Stimulated activated CD4-positive, alpha-beta T cell treated with anti-CD3 and anti-CD28 coated beads, Interleukin-4, amount 100 ng/mL, for 1 hour (primary cell): ENCODE data around the gene LDHB.
"Not testable (repeated sequence)": the region's sequence is repeated elsewhere in the genome, so short reads cannot be mapped to it uniquely, and the experiment has no call there.

ENCODE experiments used
- DNase-seq: peaks from one replicate; pipeline ENCODE4 v3.0.0-alpha.2; 2020

The LDHB gene

DNA sequence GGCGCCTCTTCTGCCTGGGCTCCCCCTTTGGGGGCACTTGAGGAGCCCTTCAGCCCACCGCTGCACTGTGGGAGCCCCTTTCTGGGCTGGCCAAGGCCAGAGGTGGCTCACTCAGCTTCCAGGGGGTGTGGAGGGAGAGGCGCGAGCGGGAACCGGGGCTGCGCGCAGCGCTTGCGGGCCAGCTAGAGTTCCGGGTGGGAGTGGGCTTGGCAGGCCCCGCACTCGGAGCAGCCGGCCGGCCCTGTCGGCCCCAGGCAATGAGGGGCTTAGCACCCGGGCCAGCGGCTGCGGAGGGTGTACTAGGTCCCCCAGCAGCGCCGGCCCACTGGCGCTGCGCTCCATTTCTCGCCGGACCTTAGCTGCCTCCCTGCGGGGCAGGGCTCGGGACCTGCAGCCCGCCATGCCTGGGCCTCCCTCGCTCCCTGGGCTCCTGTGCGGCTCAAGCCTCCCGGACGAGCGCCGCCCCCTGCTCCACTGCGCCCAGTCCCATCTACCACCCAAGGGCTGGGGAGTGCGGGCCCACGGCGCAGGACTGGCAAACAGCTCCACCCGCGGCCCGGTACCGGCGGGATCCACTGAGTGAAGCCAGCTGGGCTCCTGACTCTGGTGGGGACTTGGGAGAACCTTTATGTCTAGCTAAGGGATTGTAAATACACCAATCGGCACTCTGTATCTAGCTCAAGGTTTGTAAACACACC, 3.9 kb upstream of the LDHB start:
- DNase-seq: not testable (repeated sequence)

DNA sequence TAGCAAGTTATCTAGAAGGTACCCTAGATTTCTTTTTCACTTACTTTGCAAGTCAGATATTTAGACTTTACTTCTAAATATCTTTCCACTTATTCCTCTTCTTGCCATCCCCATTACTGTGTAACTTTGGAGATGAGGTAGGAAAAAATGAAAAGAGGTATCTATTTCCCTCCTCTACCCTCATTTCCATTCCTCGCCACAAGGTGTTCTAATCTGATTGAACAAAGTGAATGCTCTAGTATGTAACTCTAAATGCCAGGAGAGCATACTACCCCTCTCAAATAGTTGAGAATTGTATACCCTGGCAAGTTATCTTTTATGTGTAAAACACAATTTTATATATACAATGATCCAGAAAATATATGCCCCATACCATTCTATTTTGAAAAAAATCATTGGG, 1.7 kb upstream of the LDHB start:
- no peak for DNase-seq

DNA sequence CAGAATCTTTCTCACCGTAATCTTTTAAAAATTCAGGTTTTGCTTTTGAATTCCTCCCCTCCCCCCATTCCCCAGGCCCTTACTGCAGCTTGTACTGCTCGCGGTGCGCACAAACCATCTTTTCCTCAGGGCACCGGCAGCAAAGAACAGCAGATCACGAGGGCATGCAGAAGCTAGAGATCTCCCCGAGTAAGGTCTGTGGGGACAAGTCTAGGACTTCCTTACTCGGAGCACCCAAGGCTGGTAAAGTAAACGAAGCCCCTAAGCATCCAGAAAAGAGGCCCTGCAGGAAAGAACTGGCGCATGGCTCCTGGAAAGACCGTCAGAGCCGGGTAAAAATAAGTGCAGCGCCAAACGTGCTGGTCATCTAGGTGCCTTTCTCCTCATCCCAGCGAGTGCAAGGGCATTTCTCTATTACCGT, 727 bp downstream of the LDHB start:
- DNase-seq: peak; percentile 44

DNA sequence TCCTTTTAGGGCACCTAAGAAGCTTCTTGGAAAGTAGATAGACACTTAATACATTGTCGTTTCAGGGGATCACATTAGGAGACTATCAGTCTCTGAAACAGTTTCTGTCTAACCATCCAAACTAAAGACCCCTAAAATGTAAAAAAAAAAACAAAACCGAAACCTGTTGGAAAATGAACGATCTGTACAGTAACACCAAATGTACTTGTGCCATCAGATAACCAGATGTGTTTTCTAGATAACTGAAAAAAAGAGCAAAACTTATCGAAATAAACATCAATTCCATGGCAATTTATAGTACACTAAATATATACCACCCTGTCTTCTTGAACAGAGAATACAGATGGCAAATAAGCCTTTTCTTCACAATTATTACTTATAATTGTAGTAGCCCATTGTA, 2.1 kb downstream of the LDHB start:
- no peak for DNase-seq

DNA sequence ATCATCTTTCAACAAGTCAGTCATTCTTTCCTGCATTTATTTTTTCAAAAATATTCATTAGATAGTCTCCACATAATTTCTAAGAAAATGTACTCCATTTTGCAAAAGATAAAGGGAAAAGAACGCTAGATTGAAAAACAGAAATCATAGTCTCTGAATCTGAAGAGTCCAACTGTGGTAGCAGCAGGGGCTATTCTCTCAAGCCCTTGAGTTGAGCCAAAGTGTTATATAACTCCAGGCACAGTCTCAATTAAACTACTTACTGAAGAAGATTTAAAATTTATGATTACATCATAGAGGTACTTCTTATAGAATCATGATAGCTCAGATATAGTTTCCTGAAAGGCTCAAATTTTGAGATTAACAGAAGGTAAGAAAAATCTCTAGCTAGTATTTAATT, 5.8 kb downstream of the LDHB start:
- no peak for DNase-seq

DNA sequence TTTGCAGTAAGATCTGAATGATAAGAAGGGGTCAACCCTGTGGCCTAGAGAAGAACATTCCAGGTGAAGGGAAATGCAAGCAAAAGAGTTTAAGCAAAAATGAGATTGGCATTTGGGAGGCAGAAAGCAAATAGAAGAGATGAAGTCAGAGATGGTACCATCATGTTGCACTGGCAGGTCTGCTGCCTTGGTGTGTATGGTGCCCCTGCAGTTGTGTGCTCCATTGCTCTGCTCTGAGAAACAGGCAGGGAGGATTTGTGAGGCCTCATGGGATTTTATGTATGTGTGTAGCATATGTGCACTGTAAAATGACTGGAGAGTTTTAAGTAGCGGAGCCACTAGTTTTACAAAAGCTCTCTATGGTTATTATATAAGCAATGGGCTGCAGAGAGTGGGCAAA, 6.6 kb downstream of the LDHB start:
- DNase-seq: no peak

DNA sequence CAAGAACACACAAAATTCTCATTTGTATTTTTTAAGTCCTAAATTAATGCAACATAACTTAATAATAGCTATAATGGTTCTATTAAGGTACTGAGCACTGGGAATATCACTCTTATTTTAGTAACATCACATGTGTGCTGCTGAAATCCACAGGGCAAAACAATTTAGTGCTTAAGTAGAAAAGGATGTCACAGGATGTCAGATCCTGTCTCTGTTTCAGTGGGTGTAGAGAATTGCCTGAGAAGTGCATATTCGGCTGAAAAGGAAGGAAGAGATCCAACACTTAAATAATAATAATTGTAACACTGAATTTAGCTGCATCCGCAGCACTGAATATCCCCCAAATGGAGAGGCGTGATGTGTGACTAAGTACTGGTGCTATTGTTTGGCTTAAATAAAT, 8.6 kb downstream of the LDHB start:
- no peak for DNase-seq

DNA sequence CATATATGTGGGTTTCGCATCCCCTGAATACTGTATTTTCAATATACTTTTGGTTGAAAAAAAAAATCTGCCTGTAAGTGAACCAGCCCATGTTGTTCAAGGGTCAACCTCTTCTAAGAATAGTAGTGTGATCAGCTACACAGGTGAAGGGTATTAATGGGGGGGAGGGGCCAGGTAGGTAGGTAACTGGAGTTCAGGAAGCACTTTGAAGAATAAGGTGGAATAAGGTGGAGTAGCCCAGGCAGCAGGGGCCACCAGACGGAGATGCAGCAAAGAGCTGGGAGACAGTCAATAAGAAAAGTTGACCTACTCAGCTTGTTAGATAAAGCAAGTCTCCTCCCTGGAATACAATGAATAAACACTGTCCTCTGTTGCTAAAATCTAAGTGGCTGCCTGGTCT, 9.3 kb downstream of the LDHB start:
- DNase-seq: no peak

DNA sequence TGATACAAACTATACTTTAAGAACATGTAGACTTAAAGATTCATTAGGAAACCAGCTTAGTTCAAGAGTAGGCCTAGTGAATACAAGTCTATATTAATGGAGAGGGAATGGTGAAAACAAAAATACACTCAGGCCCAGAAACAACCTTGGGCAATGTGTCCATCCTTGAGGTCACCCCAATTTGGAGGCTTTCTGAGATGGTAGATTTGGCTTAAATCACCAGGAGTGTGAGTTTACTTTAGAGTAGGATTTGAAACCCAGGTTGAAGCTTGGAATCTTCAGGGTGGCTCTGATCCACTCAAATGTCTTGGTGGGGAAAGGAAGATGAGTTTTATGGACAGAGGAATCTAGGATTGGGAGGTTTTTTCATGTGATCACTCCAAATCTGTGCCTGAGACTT, 10.5 kb downstream of the LDHB start:
- no peak for DNase-seq

DNA sequence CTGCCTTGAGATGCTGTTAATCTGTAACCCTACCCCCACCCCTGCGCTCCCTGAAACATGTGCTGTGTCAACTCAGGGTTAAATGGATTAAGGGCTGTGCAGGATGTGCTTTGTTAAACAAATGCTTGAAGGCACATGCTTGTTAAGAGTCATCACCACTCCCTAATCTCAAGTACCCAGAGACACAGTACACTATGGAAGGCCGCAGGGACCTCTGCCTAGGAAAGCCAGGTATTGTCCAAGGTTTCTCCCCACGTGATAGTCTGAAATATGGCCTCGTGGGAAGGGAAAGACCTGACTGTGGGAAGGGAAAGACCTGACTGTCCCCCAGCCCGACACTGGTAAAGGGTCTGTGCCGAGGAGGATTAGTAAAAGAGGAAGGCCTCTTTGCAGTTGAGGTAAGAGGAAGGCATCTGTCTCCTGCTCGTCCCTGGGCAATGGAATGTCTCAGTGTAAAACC, 12.6 kb downstream of the LDHB start:
- DNase-seq: not testable (repeated sequence)

DNA sequence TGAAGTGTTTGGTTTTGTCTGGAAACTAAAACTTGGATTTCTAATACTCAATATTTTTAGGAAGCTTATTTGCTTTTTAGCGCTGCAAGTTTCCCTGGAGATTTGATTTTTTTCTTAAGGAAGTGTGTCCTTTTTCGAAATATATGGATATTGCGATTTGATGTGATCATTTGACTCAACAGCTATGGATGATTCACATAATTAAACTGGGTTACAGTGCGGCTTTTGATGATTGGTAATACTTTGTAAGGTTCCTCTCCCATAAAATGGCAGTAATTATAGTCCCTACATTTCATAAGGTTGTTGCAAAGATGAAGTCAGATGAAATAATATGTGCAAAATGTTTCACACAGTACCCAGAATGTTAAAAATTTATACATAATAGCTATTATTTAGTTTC, 13.1 kb downstream of the LDHB start:
- DNase-seq: no peak

DNA sequence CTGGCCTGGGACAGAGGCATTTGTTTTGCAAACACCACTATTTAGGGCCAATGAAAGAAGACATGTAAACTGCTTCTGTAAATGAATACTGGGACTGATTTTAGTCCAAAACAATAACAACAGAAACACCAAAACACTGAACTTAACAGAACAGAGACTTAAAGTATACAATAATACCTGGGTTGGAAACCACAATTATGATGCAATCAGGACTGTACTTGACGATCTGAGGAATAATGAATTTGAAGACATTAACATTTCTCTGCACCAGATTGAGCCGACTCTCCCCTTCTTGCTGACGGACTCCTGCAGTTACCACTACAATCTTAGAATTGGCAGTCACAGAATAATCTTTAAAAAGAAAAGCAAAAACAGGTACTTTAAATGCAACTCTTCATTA, 13.9 kb downstream of the LDHB start:
- DNase-seq: no peak

DNA sequence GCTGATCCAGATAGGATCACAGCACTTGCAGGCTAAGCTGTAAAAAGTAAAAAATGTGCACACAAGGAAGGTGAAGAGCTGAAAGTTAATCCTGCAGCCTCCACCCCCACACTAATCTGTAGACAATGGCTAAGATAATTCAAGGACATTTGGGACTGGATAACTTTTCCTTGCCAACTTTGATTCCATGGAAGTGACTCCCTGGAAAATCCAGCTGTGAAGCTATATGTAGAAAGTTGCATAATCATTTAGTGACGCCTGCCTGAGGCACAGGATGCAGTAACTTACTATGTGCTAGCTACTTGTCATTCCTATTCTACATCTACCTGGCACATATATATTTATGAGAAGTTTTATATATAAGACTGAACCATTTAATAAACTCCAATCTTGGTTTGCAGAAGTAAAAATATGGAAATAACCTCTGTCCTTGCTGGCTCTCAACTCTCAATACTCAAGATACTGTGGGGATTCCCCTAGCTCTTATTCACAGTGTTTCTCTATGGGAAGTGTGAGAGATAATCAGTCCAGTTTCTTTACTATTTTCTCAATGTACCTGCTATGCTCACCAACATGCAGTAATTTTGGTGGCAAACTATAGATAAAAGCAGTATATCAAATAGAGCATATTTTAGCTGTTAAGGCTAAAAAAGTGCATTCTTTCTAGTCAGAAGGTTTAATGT, 14.8 kb downstream of the LDHB start:
- DNase-seq: no peak

DNA sequence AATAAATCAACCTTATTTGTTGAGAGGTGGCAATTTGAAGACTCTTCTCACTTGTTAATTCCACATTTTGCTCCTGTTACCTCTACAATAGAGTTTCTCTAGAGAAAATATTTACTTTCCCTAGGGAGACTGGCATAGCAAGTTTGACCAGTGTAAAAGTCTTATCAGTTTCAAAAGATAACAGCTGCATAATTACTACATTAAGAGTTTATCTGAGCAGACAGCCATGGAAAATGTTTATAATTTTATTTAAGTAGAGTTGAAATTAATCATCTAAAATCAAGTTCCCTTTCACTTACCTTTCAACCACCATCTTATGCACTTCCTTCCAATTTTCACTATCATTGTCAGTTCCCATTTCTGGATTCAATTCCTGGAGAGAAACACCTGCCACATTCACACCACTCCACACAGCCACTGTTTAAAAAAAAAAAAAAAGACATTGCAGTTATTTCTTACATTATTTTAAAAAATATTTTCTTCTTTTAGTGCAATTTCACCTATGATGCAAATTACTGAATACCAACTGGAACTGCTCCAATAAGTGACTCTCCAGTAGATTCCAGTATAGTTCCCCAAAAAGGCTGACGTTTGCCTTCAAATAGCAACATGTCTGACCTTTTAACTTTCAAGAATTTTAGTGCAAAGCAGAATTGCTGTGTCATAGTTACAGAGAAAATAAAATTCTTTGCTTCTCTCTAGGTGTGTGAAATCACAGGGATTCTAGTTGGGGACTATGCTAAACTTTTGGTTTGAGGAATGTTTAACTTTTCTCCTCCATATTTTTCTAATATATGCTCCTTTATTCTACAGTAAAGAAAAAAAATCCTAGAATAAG, 19.4 kb downstream of the LDHB start:
- no peak for DNase-seq

DNA sequence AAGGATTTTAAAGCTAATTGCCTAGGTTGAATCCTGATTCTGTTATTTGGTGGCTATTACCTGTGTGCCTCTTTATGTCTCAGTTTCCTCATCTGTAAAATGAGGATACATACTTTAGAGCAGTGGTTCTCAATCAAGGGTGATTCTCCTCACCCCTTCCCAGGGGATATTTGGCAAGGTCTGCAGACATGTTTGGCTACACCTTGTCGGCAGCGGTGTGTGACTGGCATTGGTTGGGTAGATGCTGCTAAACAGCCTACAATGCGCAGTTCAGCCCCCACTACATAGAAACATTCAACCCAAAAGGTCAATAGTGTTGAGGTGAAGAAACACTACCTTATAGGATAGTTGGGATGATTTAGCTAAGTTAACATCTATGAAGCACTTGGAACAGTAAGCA, 23.4 kb downstream of the LDHB start:
- no peak for DNase-seq

DNA sequence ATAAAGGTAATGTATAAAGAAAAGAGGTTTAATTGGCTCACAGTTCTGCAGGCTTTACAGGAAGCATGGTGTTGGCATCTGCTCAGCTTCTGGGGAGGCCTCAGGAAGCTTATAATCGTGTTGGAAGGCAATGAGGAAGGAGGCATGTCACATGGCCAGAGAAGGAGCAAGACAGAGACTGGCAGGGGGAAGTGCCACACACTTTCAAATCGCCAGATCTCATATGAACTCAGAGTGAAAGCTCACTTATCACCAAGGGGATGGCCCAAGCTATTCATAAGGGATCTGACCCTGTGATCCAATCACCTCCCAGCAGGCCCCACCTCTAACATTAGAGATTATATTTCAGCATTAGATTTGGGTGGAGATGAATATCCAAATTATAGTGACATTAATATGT, 26.3 kb downstream of the LDHB start:
- no peak for DNase-seq

DNA sequence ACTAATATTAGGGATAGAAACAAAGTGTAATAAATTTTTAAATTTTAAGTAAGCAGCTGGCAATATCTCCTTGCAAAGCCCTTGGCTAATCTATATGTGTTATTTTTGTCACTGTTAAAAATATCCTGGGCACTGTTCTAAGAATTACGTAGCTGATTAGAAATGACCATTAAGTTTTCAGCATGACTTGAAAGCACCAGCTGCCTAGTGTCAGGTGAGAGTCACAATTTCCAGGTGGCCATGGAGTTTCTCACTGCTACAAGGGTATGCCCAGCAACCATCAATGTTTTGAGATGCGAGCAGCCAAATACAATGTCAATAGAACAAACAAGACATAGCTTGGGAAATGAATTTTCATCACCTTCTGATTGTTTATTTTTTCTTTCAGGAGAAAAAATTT, 29.7 kb downstream of the LDHB start:
- no peak for DNase-seq

DNA sequence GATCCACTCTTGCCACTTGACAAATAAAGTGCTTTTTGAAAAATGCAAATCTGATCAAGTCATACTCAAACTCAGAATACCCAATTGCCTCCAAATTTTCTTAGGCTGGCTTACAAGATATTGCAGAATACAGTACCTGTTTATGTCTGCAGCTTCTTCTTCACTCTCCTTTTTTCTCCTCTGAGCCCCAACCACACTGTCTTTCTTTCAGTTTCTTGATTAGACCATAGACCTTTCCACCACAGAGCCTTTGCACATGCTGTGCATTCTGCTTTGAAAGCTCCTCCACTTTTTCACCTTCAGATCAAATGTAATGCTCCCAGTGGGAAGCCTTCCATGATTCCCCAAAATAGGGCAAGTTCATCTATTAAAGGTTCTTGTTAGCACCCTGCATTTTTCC, 39.1 kb downstream of the LDHB start:
- no peak for DNase-seq

DNA sequence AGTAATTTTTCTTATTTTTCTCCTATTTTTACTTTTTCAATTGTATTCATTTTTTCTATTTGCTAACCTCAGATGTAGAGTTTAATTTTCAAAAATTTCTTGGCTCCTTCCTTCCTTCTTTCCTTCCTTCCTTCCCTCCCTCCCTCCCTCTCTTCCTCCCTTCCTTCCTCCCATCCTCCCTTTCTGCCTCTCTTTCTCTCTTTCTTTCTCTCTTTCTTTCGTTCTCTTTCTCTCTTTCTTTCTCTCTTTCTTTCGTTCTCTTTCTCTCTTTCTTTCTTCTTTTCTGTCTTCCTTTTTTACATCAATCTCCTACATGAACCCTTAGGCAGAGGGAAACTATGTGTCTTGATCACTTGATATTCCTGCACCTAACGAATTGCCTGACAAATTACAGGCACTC, 40.6 kb downstream of the LDHB start:
- DNase-seq: no peak

DNA sequence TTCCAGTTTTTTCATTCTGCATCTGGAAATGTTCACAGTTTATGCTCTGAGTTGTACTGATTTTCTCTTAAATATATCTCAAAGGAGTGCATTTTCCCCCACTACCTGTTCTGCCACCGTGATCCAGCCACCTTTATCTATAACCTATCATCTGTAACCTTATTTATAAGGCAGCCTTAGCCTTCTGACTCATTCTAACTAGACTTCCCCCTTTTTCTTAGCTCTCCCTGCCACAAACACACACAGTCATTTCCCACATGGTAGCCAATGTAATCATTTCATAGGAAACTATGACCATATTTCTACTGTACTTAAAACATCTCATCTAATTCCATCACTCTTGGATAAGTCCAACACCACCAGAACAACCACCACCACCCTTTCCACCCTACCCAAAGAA, 42.2 kb downstream of the LDHB start:
- no peak for DNase-seq

DNA sequence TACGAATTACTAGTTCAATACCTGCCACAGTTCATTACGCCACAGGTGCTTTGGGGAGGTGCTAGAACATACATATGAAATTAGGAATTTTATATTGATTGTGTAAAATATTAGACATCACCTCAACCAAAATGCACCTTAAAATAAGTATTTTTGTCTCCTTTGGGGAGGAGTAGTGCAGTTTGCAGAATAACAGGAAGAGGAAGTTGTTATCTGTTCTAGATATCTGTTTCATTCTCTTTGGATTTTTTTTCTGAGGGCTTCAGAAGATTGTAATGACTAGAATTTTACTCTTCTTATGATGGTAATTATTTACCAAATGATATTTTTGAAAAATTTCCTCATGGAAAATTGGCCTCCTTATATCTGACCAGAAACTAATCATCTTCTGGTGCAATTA, 43.1 kb downstream of the LDHB start:
- DNase-seq: no peak

DNA sequence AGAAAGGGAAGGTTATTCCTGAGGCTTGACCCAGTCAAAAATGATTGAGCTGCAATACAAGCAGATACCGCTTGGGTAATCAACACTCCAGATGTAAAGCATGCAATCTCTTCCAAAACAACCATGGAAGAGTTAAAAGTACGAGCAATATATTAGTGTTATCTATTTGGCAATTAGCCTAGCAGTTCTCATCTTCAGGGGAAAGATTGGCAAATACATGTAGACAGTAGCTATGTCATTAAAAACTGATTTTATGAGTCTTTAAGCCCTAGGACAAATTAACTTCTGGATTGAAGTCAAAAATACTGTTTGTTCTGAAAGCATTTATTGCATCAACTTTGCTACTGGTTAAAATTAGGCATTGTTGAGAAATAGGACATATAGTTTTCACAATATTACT, 43.7 kb downstream of the LDHB start:
- DNase-seq: no peak

DNA sequence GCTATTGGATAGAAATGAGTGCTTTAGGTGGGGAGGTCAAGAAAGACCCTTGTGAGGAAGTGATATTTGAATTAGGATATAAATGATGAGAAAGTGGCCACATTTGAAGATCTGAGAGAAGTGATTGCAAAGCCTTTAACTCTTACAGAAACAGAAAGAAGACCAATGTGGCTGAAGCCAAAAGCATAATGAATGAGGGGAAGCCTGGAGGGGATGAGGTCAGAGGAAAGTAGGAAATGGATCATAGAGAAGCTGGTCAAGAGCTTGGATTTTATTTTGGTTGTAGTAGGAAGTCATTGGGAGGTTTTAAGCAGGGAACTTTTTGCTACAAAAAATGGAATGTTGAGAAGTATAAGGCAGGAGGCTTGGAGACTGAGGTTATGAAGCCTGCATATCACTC, 49.4 kb downstream of the LDHB start:
- DNase-seq: no peak

DNA sequence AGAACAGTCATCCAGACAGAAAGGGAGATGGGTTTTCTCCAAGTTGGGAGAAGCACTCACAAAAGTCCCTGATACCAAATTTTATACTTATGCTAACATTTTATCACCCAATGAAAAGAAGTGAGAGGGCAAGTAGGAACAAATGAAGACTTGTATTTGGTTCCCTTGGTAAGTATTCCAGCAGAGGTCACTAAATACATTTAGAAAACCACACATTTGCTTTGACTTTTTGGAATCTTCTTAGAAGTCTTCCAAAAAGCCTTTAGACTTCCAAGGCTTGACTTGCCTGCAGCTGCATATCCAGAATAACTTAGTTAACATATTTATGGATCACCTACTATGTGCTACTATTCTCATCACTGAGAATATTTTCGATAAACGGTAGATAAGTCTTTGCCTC, 49.9 kb downstream of the LDHB start:
- no peak for DNase-seq
